NCI-H2107 treated with DMSO at 0.1 percent for 48 hours (cell line): Measurements from ENCODE around the gene CABP4.

Experiments
- DNase-seq: peaks from one replicate; lab custom pipeline; 2025; ENCODE audit not compliant: unreplicated experiment; lab: John Stamatoyannopoulos, UW

The CABP4 gene

DNA sequence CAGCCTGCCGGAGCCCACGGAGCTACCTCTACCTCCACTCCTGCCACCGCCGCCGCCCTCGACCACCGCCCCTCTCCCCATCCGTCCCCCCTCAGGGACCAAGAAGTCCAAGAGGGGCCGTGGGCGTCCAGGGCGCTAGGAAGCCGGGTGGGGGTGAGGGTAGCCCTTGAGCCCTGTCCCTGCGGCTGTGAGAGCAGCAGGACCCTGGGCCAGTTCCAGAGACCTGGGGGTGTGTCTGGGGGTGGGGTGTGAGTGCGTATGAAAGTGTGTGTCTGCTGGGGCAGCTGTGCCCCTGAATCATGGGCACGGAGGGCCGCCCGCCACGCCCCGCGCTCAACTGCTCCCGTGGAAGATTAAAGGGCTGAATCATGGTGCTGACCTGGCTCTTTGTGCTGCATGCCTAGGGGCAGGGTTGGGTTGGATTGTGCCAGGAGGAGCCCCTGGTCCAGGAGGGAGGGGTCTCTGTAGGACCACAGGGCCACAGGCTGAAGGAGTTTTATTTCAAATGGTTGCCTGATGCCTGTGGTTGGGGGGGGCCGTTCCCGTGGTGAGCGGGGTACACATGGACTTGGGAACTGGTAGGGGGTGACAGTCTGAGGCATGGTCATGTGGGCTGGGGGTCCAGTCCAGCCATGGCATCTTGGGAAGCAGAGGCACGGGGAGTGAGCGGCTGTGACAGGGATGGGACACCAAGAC lies 20.0 kb upstream of the CABP4 start:
- no peak for DNase-seq

DNA sequence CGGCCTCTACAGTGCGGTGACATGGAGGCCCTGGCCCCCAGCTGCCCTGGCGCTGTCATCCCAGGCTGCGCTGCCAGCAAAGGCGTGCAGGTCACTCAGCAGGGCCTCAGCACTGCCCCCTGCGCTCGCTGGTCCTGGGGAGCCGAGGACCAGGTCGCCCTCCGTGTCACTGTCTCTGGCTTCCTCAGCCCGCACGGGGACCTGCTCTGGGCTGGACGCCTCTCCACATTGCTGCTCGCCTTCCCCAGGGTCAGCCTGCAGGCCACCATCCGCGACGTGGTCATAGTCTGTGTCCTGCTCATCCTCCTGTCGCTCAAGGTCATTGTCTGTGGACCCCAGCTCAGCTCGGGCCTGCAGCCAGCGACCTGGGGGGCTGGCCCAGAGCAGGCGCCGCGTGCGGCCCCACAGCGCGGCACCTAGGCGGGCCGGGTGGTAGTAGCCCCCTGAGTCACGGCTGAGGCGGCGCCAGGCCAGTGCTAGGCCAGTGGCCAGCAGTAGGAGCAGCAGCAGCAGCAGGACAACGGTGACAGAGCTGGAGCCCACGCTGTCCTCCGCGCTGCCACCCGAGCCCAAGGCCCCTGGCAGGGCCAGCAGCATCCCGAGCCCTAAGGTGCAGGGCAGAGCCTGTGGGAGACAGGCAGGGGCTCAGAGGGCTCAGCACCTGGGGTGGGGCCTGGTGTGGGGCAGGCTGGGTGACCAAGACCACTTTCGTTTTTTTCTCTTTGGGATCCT lies 19.3 kb upstream of the CABP4 start:
- DNase-seq = no peak

- no peak for DNase-seq
Measured at GRCh38 chr11:67436459-67437081, 18.6 kb upstream of the CABP4 start.

- DNase-seq = no peak
Measured at GRCh38 chr11:67437082-67437808, 17.9 kb upstream of the CABP4 start, which contains the start of gene PTPRCAP. Gene PTPRCAP (minus strand): TSS chr11:67437682. CDS start chr11:67437619, 63 bp downstream.

GRCh38 chr11:67437809-67438157 lies 17.4 kb upstream of the CABP4 start:
- no peak for DNase-seq

DNA sequence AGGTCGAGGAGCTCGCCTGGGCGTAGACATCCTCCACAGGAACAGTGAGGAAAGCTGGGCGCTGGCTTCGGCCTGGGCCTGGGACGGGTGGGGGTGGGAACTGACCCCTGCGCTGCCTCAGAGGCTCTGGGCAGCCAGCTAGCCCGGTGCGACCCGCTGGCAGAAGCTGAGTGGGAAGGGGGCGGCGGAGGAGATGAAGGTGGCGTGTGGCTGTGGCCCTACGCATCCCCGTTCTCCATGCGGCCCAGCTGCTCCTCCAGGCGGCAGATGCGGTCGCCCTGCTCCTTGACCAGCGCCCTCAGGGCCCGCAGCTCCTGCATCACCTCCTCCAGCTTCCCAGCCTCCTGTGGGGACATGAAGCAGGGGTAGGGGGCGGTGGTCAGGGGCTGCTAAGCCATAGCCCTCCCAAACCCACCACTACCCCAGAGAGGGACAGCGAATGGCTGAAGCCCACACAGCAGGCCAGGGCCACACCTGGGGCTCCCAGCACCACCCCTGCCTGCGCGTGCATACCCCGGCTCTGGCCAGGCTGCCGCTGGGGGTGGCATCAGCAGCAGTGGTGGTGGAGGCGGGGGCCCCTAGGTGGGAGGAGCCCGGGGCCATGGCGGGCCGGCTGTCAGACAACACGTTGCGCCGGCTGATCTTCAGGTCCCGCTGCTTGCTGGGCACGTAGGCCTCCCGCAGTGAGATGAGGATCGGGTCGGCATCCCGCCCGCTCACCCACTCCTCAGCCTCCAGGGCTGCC lies 16.8 kb upstream of the CABP4 start:
- DNase-seq = no peak

DNA sequence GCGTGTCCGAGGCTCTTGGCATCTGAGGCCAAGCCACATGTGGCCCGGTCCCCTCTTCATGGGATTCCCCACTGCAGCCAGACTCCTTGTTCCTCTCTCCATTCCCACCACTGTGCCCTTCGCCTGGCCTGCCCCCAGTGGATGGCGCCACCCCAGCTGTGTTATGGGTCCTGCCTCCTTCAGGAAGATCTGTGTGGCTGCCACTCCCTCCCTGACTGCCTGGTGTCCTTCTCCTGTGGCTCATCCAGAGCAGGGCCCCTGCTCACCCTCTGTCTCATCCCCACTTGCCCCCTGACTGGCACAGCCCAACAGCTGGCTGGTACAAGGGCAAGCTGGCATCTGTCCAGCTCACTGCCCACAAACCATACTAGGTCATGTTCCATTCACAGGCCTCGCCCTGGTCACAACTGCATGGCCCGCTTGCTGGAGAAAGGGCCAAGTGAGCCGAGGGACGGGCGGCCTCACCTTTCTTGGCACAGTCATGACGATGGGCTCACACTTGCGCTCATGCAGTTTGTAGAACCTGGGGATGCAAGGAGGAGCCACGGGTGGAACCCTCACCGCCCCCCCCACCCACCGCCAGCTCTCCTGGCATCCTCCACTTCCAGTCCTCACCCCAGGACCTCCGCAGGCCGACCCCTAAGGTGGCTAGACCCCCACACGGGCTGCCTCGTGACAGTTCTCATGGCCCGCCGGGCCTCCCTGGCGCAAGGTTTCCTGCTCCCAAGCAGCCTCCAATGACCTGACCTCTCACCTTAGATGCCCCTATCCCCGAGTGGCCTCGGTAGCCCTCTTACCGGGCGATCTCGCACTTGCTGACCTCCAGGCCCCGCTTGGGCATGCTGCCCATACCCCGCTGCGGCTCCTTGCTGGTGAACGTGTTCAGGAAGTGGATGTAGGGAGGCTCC lies 15.6 kb upstream of the CABP4 start:
- no peak for DNase-seq

- DNase-seq = no peak
Measured at GRCh38 chr11:67440229-67441097, 14.7 kb upstream of the CABP4 start.

- no peak for DNase-seq
Measured at GRCh38 chr11:67441098-67441563, 14.0 kb upstream of the CABP4 start.

- DNase-seq = no peak
Measured at GRCh38 chr11:67441731-67442351, 13.3 kb upstream of the CABP4 start.

DNA sequence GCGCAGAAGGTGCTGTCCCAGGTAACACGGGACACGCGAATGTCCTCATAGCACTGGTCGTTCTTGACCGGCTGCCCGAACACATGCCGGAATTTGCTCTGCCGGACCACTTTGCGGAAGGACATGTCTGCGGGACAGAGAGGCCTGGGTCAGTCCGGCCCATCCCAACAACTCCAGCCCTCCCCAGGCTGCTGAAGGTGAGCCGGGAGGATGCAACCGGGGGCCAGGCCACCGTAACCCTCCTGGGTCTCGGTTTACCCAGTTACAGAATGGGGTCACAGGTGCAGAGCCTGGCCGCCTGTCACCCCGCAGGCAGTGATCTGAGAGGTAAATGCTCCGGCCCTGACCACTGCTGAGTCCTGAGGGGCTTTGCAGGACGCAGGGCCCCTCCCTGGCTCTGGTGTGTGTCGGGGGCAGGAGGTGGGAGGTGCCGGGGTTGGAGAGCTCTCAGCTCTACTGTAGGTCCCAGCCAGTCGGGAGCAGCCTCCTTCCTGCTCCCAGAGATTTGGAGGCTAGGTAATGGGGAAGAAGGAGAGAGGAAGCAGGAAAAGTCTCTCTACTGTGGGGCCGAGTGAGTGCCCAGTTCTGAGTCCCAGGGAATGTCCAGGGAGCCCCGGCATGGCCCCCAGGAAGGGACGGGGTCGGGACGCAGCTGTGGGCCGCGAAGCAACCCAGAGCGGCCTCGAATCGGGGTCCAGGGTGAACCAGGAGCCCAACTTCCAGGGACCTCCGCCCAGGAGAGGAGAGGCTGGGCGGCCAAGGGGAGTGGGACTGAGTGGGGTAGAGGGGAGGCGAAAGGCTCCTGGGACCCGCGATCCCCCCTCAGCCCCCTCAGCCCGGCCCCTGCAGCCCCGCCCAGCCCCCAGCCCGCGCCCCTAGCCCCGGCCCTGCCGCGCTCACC lies 12.4 kb upstream of the CABP4 start:
- DNase-seq = no peak

GRCh38 chr11:67445515-67445914 lies 9.6 kb upstream of the CABP4 start:
- no peak for DNase-seq

- DNase-seq = no peak
Measured at GRCh38 chr11:67448220-67448609, 6.9 kb upstream of the CABP4 start.

GRCh38 chr11:67449116-67449844 lies 5.9 kb upstream of the CABP4 start:
- DNase-seq = peak; percentile 33

GRCh38 chr11:67450796-67451657 lies 4.1 kb upstream of the CABP4 start:
- no peak for DNase-seq

GRCh38 chr11:67451658-67451976 lies 3.5 kb upstream of the CABP4 start:
- no peak for DNase-seq
